Stimulated activated CD4-positive, alpha-beta T cell treated with anti-CD3 and anti-CD28 coated beads, Interleukin-2, amount 100 ng/mL, for 24 hours (primary cell): ENCODE data around the gene RIMBP3C.
A peak's percentile ranks its signal among the peaks of the same experiment; 100 is the strongest.
"Not testable (repeated sequence)": the region's sequence is repeated elsewhere in the genome, so short reads cannot be mapped to it uniquely, and the experiment has no call there.

Experiments used
- DNase-seq, 2 donors: peaks; one replicate each; pipeline ENCODE4 v3.0.0-alpha.2; 2020

Gene RIMBP3C

GRCh38 chr22:21571679-21572078 is 20.4 kb upstream of the RIMBP3C start:
- no peak for DNase-seq

- DNase-seq, result no peak
Measured at GRCh38 chr22:21570398-21570797, 19.1 kb upstream of the RIMBP3C start.

- DNase-seq, result no peak
Measured at GRCh38 chr22:21569459-21570170, 18.4 kb upstream of the RIMBP3C start.

GRCh38 chr22:21569076-21569427 is 17.8 kb upstream of the RIMBP3C start:
- DNase-seq, result not testable (repeated sequence)

GRCh38 chr22:21568347-21569075 is 17.2 kb upstream of the RIMBP3C start:
- peak; percentile 30 for DNase-seq

GRCh38 chr22:21567456-21568346 is 16.4 kb upstream of the RIMBP3C start, which contains the start of gene UBE2L3:
Gene UBE2L3 (plus strand): TSS chr22:21567714. CDS start chr22:21567745, 31 bp downstream.
- peak; percentile 86 to 88 for DNase-seq

GRCh38 chr22:21564411-21564810 is 13.2 kb upstream of the RIMBP3C start:
- DNase-seq, result no peak

- DNase-seq, result no peak
Measured at GRCh38 chr22:21563912-21564311, 12.7 kb upstream of the RIMBP3C start.

- DNase-seq, result not testable (repeated sequence)
Measured at GRCh38 chr22:21560657-21561056, 9.4 kb upstream of the RIMBP3C start.

GRCh38 chr22:21559345-21560125 is 8.3 kb upstream of the RIMBP3C start:
- DNase-seq, result not testable (repeated sequence)

GRCh38 chr22:21550678-21551047 is 598 bp downstream of the RIMBP3C start:
- DNase-seq, result not testable (repeated sequence)

- DNase-seq, result not testable (repeated sequence)
Measured at GRCh38 chr22:21550008-21550677, 1.1 kb downstream of the RIMBP3C start.

GRCh38 chr22:21549558-21549957 is 1.7 kb downstream of the RIMBP3C start:
- DNase-seq, result not testable (repeated sequence)

- not testable (repeated sequence) for DNase-seq
Measured at GRCh38 chr22:21544432-21545322, 6.6 kb downstream of the RIMBP3C start.

GRCh38 chr22:21539862-21540261 is 11.4 kb downstream of the RIMBP3C start:
- DNase-seq, result not testable (repeated sequence)

- not testable (repeated sequence) for DNase-seq
Measured at GRCh38 chr22:21532863-21533648, 18.2 kb downstream of the RIMBP3C start.

GRCh38 chr22:21531525-21531924 is 19.7 kb downstream of the RIMBP3C start:
- not testable (repeated sequence) for DNase-seq

GRCh38 chr22:21526705-21527500 is 24.4 kb downstream of the RIMBP3C start:
- DNase-seq, result not testable (repeated sequence)
